ENCODE measurements around the gene NCOR2. TPM values are rescaled to one million over a fixed set of nuclear protein-coding genes. Genes with fewer than 3 reads are reported as not detected.

Gene NCOR2
- total RNA-seq, 1 experiment from 2014 or later, result 325 TPM

GRCh38 chr12:124523071-124523470 is 44.3 kb downstream of the NCOR2 start:
- no peak for DNase-seq

GRCh38 chr12:124520907-124521306 is 46.5 kb downstream of the NCOR2 start:
- H3K27me3 Mint-ChIP-seq (ENCODE audit: unreplicated experiment), result no peaks in the 10 kb centered on the region
- peaks cover 63% of the 10 kb centered on the region for H3K4me1 Mint-ChIP-seq (ENCODE audit: low read depth, unreplicated experiment)
- CTCF ChIA-PET, result no interaction called here
- H3K9me3 Mint-ChIP-seq (ENCODE audit: low read depth, unreplicated experiment), result no peaks in the 10 kb centered on the region
- intact Hi-C loops (cut with micrococcal nuclease; ENCODE audit: unreplicated experiment), result no loop called here
- H3K27ac Mint-ChIP-seq (ENCODE audit: unreplicated experiment), result peak overlapping the region; percentile 95
- no TSS peak for BruUV-seq (replicated peaks)
- DNase-seq, result no peak
- TF ChIP-seq CTCF (IDR thresholded peaks at IDR 0.05; ENCODE audit: unreplicated experiment), result no peak
- H3K36me3 Mint-ChIP-seq (ENCODE audit: insufficient read depth, unreplicated experiment), result peaks cover 76% of the 10 kb centered on the region
- H3K4me3 Mint-ChIP-seq (ENCODE audit: low read depth, unreplicated experiment), result peak overlapping the region; percentile 22

More at GRCh38 chr12:124523071-124523470, 44.3 kb downstream of the NCOR2 start:
- Mint-ChIP-seq H3K36me3 (ENCODE audit: insufficient read depth, unreplicated experiment) (peaks cover 60% of the 10 kb centered on the region), H3K4me1 (ENCODE audit: low read depth, unreplicated experiment) (peaks cover 63% of the 10 kb centered on the region), H3K27me3 (ENCODE audit: unreplicated experiment) (no peaks in the 10 kb centered on the region), H3K9me3 (ENCODE audit: low read depth, unreplicated experiment) (no peaks in the 10 kb centered on the region), H3K4me3 (ENCODE audit: low read depth, unreplicated experiment) (no peak overlapping the region), H3K27ac (ENCODE audit: unreplicated experiment) (no peak overlapping the region)
- no peak for TF ChIP-seq CTCF (IDR thresholded peaks at IDR 0.05; ENCODE audit: unreplicated experiment)
- no TSS peak for BruUV-seq (replicated peaks)
- intact Hi-C loops (cut with micrococcal nuclease; ENCODE audit: unreplicated experiment), result no loop called here
- CTCF ChIA-PET, result no interaction called here

- Mint-ChIP-seq H3K4me3 (ENCODE audit: low read depth, unreplicated experiment) (peak overlapping the region; percentile 22), H3K27ac (ENCODE audit: unreplicated experiment) (peak overlapping the region; percentile 95), H3K4me1 (ENCODE audit: low read depth, unreplicated experiment) (peaks cover 64% of the 10 kb centered on the region), H3K9me3 (ENCODE audit: low read depth, unreplicated experiment) (no peaks in the 10 kb centered on the region), H3K36me3 (ENCODE audit: insufficient read depth, unreplicated experiment) (peaks cover 79% of the 10 kb centered on the region), H3K27me3 (ENCODE audit: unreplicated experiment) (no peaks in the 10 kb centered on the region)
- no peak for TF ChIP-seq CTCF (IDR thresholded peaks at IDR 0.05; ENCODE audit: unreplicated experiment)
- BruUV-seq (replicated peaks), result no TSS peak
- DNase-seq, result peak; percentile 47
- intact Hi-C loops (cut with micrococcal nuclease; ENCODE audit: unreplicated experiment), result no loop called here
- CTCF ChIA-PET, result interaction anchor here (1.0 kb wide), 1 partner anchor 20 kb away, joined by 3 read pairs; no protein-coding TSS in a partner anchor
Observed at GRCh38 chr12:124520265-124520701, 47.1 kb downstream of the NCOR2 start.

GRCh38 chr12:124519746-124520145 is 47.7 kb downstream of the NCOR2 start:
- Mint-ChIP-seq H3K9me3 (ENCODE audit: low read depth, unreplicated experiment) (no peaks in the 10 kb centered on the region), H3K4me1 (ENCODE audit: low read depth, unreplicated experiment) (peaks cover 64% of the 10 kb centered on the region), H3K27ac (ENCODE audit: unreplicated experiment) (peak overlapping the region; percentile 95), H3K4me3 (ENCODE audit: low read depth, unreplicated experiment) (peak overlapping the region; percentile 79), H3K36me3 (ENCODE audit: insufficient read depth, unreplicated experiment) (peaks cover 81% of the 10 kb centered on the region), H3K27me3 (ENCODE audit: unreplicated experiment) (no peaks in the 10 kb centered on the region)
- no peak for TF ChIP-seq CTCF (IDR thresholded peaks at IDR 0.05; ENCODE audit: unreplicated experiment)
- CTCF ChIA-PET, result interaction anchor here (1.0 to 2.4 kb wide), 2 partner anchors 10 to 21 kb away, joined by 3 to 12 read pairs; no protein-coding TSS in a partner anchor
- intact Hi-C loops (cut with micrococcal nuclease; ENCODE audit: unreplicated experiment), result loop anchor here (5.0 kb wide), 1 partner anchor 228 kb away; no protein-coding TSS in a partner anchor
- BruUV-seq (replicated peaks), result no TSS peak
- no peak for DNase-seq

Measured in Calu3 (cell line).